Ectodermal cell (in vitro differentiated cells): Measurements from ENCODE around the gene RNF38.
"Not testable (repeated sequence)": the region's sequence is repeated elsewhere in the genome, so short reads cannot be mapped to it uniquely, and the experiment has no call there.

ENCODE experiments used
- H3K27ac ChIP-seq: 2 replicates; pipeline ENCODE4 v1.7.0; 2013; ENCODE audit warnings: mild to moderate bottlenecking, low read depth, low read length; ENCODE audit not compliant: insufficient read depth, poor library complexity, severe bottlenecking
- H3K27me3 ChIP-seq: 2 replicates; pipeline ENCODE4 v1.7.0; 2013; ENCODE audit warnings: mild to moderate bottlenecking, low read length; ENCODE audit not compliant: insufficient read depth, control insufficient read depth, poor library complexity, severe bottlenecking
- H3K36me3 ChIP-seq: one replicate; pipeline ENCODE4 v1.7.0; 2013; ENCODE audit warnings: low read length; ENCODE audit not compliant: control insufficient read depth, insufficient read depth
- H3K4me1 ChIP-seq: one replicate; pipeline ENCODE4 v1.7.0; 2013; ENCODE audit warnings: low read length; ENCODE audit not compliant: control insufficient read depth, insufficient read depth
- H3K4me3 ChIP-seq: 2 replicates; pipeline ENCODE4 v1.7.0; 2013; ENCODE audit warnings: low read depth, low read length, control low read depth; ENCODE audit not compliant: insufficient read depth
- H3K9me3 ChIP-seq: 2 replicates; pipeline ENCODE4 v1.7.0; 2013; ENCODE audit warnings: mild to moderate bottlenecking, low read length, moderate library complexity; ENCODE audit not compliant: control insufficient read depth
- WGBS, 2 experiments: methylation state at CpG; one replicate each; pipeline ENCODE4 v1.1.7; 2013; ENCODE audit warnings: missing lambda C conversion rate in 2 of 2; 5-methylcytosine and 5-hydroxymethylcytosine counted together

RNF38 gene

DNA sequence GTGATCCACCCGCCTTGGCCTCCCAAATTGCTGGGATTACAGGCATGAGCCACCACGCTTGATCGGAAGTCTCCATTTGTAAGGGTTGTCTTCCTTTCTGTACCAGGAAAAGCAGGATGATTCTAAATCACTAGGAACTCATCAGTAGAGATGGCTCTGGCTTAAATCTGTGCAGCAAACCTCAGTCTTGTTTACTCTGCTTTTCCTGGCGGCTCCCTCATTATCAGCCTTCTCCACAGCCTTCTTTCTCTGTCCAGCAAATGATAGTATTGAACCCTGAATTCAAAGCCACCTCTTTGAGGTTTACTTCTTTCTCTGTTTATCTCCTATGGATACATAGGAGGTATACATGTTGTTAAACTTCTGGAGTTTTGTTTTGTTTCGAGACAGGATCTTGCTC is 98.8 kb downstream of the RNF38 start:
- Histone ChIP-seq H3K4me1 (no peaks in the 10 kb centered on the region), H3K9me3 (no peaks in the 10 kb centered on the region), H3K36me3 (no peaks in the 10 kb centered on the region), H3K27ac (no peak overlapping the region), H3K4me3 (no peak overlapping the region), H3K27me3 (no peaks in the 10 kb centered on the region)
- WGBS, 2 experiments: 85 to 90% methylated on average over 5 of the region's 5 CpGs

- Histone ChIP-seq H3K9me3 (no peaks in the 10 kb centered on the region), H3K4me3 (no peak overlapping the region), H3K27ac (no peak overlapping the region), H3K27me3 (no peaks in the 10 kb centered on the region), H3K4me1 (no peaks in the 10 kb centered on the region), H3K36me3 (no peaks in the 10 kb centered on the region)
- WGBS, 2 experiments: 93% methylated on average over 3 of the region's 3 CpGs
Measured at GRCh38 chr9:36298566-36298965, 101.5 kb downstream of the RNF38 start.

DNA sequence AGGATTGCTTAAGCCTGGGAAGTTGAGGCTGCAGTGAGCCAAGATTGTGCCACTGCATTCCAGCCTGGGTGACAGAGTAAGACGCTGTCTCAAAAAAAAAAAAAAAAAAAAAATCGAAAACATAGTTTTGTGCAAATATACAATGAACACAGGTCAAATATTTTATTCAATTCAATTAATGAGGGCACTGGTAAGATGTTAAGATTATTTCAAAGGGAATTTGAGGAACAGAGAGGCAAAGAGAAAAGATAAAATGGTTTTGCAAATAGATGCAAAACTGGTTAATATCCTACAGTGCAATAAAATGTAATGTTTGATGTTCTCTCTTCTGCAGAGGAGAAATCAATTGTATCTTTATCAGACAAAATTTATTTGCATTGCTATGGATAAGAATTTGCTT is 102.3 kb downstream of the RNF38 start:
- Histone ChIP-seq H3K27me3 (no peaks in the 10 kb centered on the region), H3K4me3 (no peak overlapping the region), H3K27ac (no peak overlapping the region), H3K4me1 (no peaks in the 10 kb centered on the region), H3K9me3 (no peaks in the 10 kb centered on the region), H3K36me3 (no peaks in the 10 kb centered on the region)
- WGBS, 2 experiments: 86% methylated on average over 1 of the region's 2 CpGs; no CpG with 5 or more reads in 1 of the 2 experiments

- H3K4me1 ChIP-seq, H3K4me3 ChIP-seq, H3K9me3 ChIP-seq, H3K27me3 ChIP-seq, H3K36me3 ChIP-seq, H3K27ac ChIP-seq: not testable (repeated sequence)
- 93 to 96% methylated on average over 3 of the region's 3 CpGs for WGBS, 2 experiments
Measured at GRCh38 chr9:36294996-36295395, 105.1 kb downstream of the RNF38 start.

DNA sequence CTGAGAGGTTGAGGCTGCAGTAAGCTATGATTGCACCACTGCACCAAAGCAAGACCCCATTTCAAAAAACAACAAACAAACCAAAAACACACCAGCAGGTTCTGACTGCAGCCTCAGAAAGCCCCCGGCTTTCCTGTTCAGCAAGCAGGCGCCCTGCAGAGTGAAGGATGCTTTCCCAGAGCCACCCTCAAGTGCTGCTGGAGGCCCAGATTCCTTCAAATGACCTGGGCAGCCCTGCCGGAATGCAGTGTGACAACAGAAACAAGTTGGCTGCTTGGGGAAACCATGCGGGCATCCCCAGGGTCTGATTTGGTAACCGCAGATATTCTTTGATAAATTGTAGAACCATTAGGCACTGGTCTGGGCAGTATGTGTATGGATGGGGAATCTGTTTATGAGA is 106.2 kb downstream of the RNF38 start:
- Histone ChIP-seq H3K4me1 (no peaks in the 10 kb centered on the region), H3K36me3 (no peaks in the 10 kb centered on the region), H3K4me3 (no peak overlapping the region), H3K27ac (no peak overlapping the region), H3K9me3 (no peaks in the 10 kb centered on the region), H3K27me3 (no peaks in the 10 kb centered on the region)
- 66 to 70% methylated on average over 5 of the region's 5 CpGs for WGBS, 2 experiments

DNA sequence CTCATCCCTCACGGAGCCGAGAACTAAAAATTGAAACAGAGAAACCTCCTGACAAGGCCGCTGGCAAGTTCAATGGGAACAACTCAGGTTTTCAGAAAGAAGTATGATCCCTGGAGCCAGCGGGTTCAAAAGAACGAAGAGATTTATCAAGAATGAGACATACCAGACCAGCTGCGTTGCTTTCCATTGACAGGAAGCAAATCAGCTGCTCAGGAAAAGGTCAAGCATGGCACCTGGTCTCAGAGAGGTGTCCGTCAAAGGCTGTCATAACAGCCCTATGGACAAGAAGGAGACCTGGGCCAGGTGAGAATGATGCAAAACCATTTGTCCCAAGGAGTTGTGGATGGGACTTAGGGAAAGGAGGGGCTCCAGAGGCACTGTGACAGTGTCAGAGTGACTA is 106.9 kb downstream of the RNF38 start:
- H3K36me3 ChIP-seq: no peaks in the 10 kb centered on the region
- H3K9me3 ChIP-seq: no peaks in the 10 kb centered on the region
- no peaks in the 10 kb centered on the region for H3K4me1 ChIP-seq
- H3K27me3 ChIP-seq: no peaks in the 10 kb centered on the region
- 94% methylated on average over 7 of the region's 7 CpGs for WGBS, 2 experiments
- no peak overlapping the region for H3K4me3 ChIP-seq
- H3K27ac ChIP-seq: no peak overlapping the region

- Histone ChIP-seq H3K4me3 (no peak overlapping the region), H3K36me3 (no peaks in the 10 kb centered on the region), H3K9me3 (no peaks in the 10 kb centered on the region), H3K27ac (no peak overlapping the region), H3K4me1 (no peaks in the 10 kb centered on the region), H3K27me3 (no peaks in the 10 kb centered on the region)
- 84% methylated on average over 12 of the region's 12 CpGs for WGBS, 2 experiments
Measured at GRCh38 chr9:36292641-36293040, 107.4 kb downstream of the RNF38 start.

DNA sequence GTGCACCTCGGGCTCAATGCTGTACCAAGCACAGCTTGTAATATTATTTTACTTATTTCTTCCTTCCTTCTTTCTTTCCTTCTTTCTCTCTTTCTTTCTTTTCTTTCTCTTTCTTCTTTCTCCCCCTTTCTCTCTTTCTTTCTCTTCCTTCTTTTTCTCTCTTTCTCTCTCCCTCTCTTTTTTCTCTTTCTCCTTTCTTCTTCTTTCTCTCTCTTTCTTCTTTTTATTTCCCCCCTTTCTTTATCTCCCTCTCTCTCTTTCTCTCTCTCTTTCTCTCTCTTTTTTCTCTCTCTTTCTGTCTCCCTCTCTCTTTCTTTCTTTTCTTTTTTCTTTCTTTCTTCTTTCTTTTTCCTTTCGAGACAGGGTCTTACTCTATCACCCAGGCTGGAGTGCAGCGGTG is 109.1 kb downstream of the RNF38 start:
- Histone ChIP-seq H3K27ac (no peak overlapping the region), H3K27me3 (no peaks in the 10 kb centered on the region), H3K9me3 (no peaks in the 10 kb centered on the region), H3K36me3 (no peaks in the 10 kb centered on the region), H3K4me1 (no peaks in the 10 kb centered on the region), H3K4me3 (no peak overlapping the region)
- 90 to 96% methylated on average over 3 of the region's 3 CpGs for WGBS, 2 experiments

GRCh38 chr9:36289836-36290435 is 110.1 kb downstream of the RNF38 start:
- Histone ChIP-seq H3K9me3 (no peaks in the 10 kb centered on the region), H3K4me3 (no peak overlapping the region), H3K4me1 (no peaks in the 10 kb centered on the region), H3K27me3 (no peaks in the 10 kb centered on the region), H3K36me3 (no peaks in the 10 kb centered on the region), H3K27ac (no peak overlapping the region)
- WGBS, 2 experiments: 93 to 95% methylated on average over 2 to 3 of the region's 3 CpGs

DNA sequence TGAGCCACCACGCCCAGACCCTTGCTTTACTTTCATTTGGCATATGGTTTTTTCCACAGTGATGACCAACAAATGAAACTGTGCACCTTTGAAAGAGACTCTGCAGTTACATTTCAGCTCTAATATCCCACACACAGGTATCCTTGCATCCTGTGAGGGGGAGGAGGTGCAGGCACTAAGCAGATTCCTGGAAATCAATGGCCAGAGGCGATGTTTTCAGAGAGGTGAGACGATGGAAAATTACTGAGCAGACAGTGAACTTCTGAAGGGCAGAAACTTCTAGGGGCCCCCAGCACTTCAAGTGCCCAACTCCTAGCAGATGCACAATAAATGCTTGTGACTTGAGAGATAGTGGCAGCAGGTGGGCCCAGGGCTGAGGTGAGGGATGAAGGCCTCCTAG is 112.0 kb downstream of the RNF38 start:
- Histone ChIP-seq H3K36me3 (no peaks in the 10 kb centered on the region), H3K4me1 (no peaks in the 10 kb centered on the region), H3K9me3 (no peaks in the 10 kb centered on the region), H3K27ac (no peak overlapping the region), H3K27me3 (no peaks in the 10 kb centered on the region), H3K4me3 (no peak overlapping the region)
- WGBS, 2 experiments: 94 to 97% methylated on average over 3 of the region's 3 CpGs
